GM13976 (cell line): Measurements from ENCODE around the gene ARL4D.

Experiments
- DNase-seq: peaks from one replicate; pipeline ENCODE4 v3.0.0; 2012; ENCODE audit warnings: low spot score
- in situ Hi-C: fragments of 300-500 bp; cut with MboI; formaldehyde crosslinking; loops from one replicate; pipeline ENCODE4 v1.12.0; 2022; ENCODE audit warnings: low sequenced_read_pairs, mixed read lengths, inconsistent platforms; ENCODE audit not compliant: unreplicated experiment
- TF ChIP-seq, protein P1 (sequence below): IDR thresholded peaks from 2 replicates; pipeline ENCODE4 v1.5.1; 2012; ENCODE audit warnings: borderline replicate concordance, mild to moderate bottlenecking; ENCODE audit not compliant: insufficient read depth; ENCODE audit errors: extremely low read depth, missing control alignments, control extremely low read depth

Gene ARL4D

GRCh38 chr17:43377056-43377810, 21.6 kb upstream of the ARL4D start:
- DNase-seq, result no peak
- TF ChIP-seq, protein P1, sequence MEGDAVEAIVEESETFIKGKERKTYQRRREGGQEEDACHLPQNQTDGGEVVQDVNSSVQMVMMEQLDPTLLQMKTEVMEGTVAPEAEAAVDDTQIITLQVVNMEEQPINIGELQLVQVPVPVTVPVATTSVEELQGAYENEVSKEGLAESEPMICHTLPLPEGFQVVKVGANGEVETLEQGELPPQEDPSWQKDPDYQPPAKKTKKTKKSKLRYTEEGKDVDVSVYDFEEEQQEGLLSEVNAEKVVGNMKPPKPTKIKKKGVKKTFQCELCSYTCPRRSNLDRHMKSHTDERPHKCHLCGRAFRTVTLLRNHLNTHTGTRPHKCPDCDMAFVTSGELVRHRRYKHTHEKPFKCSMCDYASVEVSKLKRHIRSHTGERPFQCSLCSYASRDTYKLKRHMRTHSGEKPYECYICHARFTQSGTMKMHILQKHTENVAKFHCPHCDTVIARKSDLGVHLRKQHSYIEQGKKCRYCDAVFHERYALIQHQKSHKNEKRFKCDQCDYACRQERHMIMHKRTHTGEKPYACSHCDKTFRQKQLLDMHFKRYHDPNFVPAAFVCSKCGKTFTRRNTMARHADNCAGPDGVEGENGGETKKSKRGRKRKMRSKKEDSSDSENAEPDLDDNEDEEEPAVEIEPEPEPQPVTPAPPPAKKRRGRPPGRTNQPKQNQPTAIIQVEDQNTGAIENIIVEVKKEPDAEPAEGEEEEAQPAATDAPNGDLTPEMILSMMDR, result no peak
- in situ Hi-C loops, result loop anchor here (25.0 kb wide), 1 partner anchor 285 kb away; the partner anchor contains the start of gene MEOX1

DNA sequence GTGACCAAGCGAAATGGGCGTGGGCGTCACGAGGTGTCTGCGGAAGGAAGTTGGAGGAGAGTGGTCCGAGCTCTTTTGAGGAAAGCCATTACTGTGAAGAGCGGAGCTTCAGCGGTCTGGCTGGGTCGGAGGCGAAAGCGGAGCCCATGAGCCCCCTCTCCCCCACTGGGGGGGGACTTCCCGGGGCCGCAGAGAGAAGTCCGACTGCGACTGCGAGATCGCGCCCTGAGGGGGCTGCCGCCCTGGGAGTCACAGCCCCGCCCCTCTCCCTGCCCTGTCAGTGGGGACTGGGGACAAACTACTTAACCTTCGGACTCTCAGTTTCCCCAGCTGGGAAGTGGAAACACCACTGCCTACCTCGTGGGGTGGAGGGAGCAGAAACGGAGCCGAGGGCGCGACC, 20.0 kb upstream of the ARL4D start:
- no peak for DNase-seq
- TF ChIP-seq, protein P1, result no peak
- in situ Hi-C loops, result loop anchor here (25.0 kb wide), 1 partner anchor 284 kb away; the partner anchor contains the start of gene MEOX1

DNA sequence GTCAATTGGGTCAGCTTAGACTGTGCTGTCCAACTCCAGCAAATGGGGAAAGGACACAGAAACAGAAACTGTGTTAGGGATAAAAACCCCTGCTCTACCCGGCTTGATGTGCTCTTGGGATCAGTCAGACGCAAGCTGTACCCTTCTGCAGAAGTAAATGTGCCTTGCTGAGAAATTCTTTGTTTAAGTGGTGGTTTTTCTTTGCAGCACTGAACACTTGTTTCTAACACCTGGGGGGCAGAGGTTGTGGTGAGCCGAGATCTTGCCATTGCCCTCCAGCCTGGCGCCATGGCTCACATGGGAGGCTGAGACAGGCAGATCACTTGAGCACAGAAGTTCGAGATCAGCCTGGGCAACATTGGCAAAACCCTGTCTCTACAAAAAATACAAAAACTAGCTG, 18.5 kb upstream of the ARL4D start:
- in situ Hi-C loops, result loop anchor here (25.0 kb wide), 1 partner anchor 282 kb away; the partner anchor contains the start of gene MEOX1
- TF ChIP-seq, protein P1, result no peak

DNA sequence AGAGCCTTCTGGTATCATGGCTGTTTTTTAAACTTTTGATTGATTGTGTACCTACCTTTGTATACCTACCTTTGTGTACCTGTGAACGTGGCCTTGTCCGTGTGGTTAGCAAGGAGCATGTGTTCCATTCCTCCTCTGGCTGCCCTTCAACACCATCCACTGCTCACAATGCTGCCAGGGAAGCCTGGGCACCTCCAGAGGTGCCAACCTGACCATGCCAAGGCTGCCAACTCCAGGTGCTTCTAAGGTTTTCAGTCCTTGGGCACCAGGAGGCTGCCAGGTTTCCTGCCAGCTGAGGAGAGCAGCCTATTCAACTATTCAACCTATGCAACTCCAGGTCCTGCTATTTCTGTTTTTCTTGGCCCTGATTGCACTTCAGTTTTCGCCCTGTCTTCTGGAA, 17.6 kb upstream of the ARL4D start:
- DNase-seq, result no peak
- in situ Hi-C loops, result loop anchor here (25.0 kb wide), 1 partner anchor 281 kb away; the partner anchor contains the start of gene MEOX1
- TF ChIP-seq, protein P1, result no peak

More for the DNA sequence above, 18.5 kb upstream of the ARL4D start:
- DNase-seq, result no peak

- no peak for DNase-seq
- in situ Hi-C loops, result loop anchor here (25.0 kb wide), 1 partner anchor 281 kb away; the partner anchor contains the start of gene MEOX1
These were observed 17.2 kb upstream of the ARL4D start for GRCh38 chr17:43381621-43382020.

DNA sequence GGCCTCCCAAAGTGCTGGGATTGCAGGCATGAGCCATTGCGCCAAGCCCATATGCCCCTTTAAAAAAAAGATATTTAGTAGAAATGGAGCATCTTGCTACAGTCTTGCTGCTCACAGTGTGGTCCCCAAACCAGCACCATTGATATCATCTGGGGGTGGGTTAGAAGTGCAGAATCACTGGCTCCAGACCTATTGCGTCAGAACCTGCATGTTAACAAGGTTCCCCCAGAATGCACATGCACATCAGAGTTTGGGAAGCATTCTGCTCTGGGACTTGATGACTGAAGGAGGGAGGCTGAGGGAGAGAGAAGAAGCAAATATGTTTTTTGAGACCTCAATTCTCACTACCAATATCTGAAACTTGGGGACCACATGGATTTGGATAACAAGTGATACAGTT, 16.0 kb upstream of the ARL4D start:
- TF ChIP-seq, protein P1, result no peak
- DNase-seq, result no peak
- in situ Hi-C loops, result loop anchor here (25.0 kb wide), 1 partner anchor 280 kb away; the partner anchor contains the start of gene MEOX1

More at GRCh38 chr17:43381621-43382020, 17.2 kb upstream of the ARL4D start:
- TF ChIP-seq, protein P1, result no peak
